GM06990 (cell line): ENCODE results near the gene INTS4.

ENCODE experiments used
- DNase-seq: peaks from one replicate; pipeline ENCODE4 v3.0.0-alpha.2; 2011; ENCODE audit not compliant: insufficient read length; ENCODE audit errors: extremely low read depth
- H3K27me3 ChIP-seq: replicated peaks from 2 replicates; pipeline ENCODE4 v1.6.0; 2011; ENCODE audit warnings: low read length; ENCODE audit not compliant: control insufficient read depth, insufficient read depth
- H3K36me3 ChIP-seq: 2 replicates; pipeline ENCODE4 v1.5.1; 2011; ENCODE audit warnings: low read length; ENCODE audit not compliant: control insufficient read depth, insufficient read depth
- H3K4me3 ChIP-seq: replicated peaks from 2 replicates; pipeline ENCODE4 v1.5.1; 2011; ENCODE audit warnings: low read depth, mild to moderate bottlenecking, control low read depth, low read length
- CTCF ChIP-seq: IDR thresholded peaks from 2 replicates; pipeline ENCODE4 v1.5.1; 2011; ENCODE audit warnings: low read length, control low read depth, mild to moderate bottlenecking, inconsistent platforms; ENCODE audit not compliant: insufficient read depth, poor library complexity, severe bottlenecking

Gene INTS4

DNA sequence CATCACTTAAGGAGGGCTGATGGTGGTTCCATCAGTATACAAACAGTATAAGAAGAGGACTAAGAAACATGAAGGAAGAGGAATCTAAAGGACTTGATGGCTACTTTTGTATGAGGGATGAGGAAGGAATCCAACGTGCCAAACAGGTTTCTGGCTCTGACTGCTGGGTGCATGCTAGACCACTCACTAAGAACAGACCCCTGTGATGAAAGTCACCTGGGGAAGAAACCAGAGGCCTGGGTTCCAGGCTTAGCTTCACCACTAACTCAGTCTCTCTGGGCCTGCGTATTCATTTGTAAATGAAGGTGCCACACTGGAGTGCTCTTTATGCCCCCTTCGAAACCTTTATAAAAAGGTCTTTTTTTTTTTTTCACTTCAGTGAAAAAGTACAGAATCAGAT is 118.4 kb downstream of the INTS4 start:
- H3K36me3 ChIP-seq, result peaks cover 4% of the 10 kb centered on the region
- no peak for TF ChIP-seq CTCF
- no peaks in the 10 kb centered on the region for H3K27me3 ChIP-seq
- no peak for DNase-seq
- no peak overlapping the region for H3K4me3 ChIP-seq

DNA sequence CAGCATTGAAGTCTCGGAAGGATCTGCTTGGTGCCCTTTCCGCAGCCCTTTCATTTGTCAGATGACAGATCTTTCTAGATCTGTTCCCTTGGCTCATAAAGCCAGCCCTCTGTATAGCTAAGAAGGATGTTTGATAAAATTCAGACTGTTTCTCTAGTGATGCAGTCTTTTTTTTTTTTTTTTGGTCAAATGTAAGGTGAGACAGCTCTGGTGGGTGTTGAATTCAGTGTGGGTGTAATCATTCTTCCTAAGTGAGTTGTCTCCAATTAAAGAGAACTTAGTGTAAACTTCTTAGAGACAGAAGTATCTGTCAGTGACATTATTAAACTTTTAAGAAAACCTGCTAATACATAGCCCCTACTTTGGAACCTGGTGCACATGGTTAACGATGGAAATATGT is 120.3 kb downstream of the INTS4 start:
- no peak for TF ChIP-seq CTCF
- no peak overlapping the region for H3K4me3 ChIP-seq
- DNase-seq, result no peak
- peaks cover 4% of the 10 kb centered on the region for H3K36me3 ChIP-seq
- no peaks in the 10 kb centered on the region for H3K27me3 ChIP-seq

DNA sequence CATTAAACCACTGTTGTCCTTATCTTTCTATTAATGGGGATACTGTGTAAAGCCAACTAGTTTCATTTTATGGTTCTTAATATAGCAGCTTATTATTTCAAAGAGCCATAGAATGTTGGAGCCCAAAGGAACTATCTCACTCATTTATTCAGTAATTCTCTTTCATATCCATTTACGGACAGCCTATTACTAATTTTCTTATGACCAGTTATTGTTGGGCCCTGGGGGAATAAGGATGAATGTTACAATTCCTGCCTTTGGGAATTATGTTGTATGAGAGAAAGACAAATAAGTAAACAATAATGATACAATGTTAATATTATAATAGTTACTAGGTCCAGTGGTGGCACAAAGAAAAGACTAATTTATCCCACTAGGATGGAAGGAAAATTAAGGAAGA is 121.1 kb downstream of the INTS4 start:
- peaks cover 2% of the 10 kb centered on the region; the same call in 1 of the 2 replicates for H3K36me3 ChIP-seq
- no peak for DNase-seq
- no peak overlapping the region for H3K4me3 ChIP-seq
- H3K27me3 ChIP-seq, result no peaks in the 10 kb centered on the region
- TF ChIP-seq CTCF, result no peak

GRCh38 chr11:77871855-77872254 is 122.6 kb downstream of the INTS4 start:
- no peak for DNase-seq
- H3K4me3 ChIP-seq, result no peak overlapping the region
- H3K27me3 ChIP-seq, result no peaks in the 10 kb centered on the region
- H3K36me3 ChIP-seq, result peaks cover 2% of the 10 kb centered on the region; the same call in 1 of the 2 replicates
- TF ChIP-seq CTCF, result no peak

DNA sequence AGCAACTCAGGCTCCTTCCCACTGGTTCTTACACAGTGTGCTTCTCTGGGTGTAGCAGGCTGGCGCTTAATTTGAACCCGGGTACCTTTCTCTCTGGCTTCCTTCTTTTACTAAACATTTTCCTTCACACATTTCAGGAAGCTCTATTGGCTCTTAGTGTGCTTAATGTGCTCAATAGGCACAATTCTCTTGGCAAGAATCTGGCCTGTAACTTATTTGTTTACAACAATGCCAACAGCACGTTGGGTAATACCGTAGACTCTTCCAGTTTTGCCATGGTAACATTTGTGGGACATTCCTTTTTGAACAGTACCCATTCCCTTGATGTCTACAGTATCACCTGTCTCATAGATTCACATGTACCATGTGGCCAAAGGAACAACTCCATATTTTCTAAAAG is 125.7 kb downstream of the INTS4 start:
- no peak for TF ChIP-seq CTCF
- no peak overlapping the region for H3K4me3 ChIP-seq
- H3K36me3 ChIP-seq, result no peaks in the 10 kb centered on the region; the same call in 1 of the 2 replicates

GRCh38 chr11:77866336-77866735 is 128.1 kb downstream of the INTS4 start:
- Histone ChIP-seq H3K36me3 (no peaks in the 10 kb centered on the region), H3K4me3 (no peak overlapping the region), H3K27me3 (no peaks in the 10 kb centered on the region)
- DNase-seq, result no peak
- TF ChIP-seq CTCF, result no peak

More for the DNA sequence above, 125.7 kb downstream of the INTS4 start:
- DNase-seq, result no peak
- H3K27me3 ChIP-seq, result no peaks in the 10 kb centered on the region
